ENCODE results near the gene MRPS10.

DNA sequence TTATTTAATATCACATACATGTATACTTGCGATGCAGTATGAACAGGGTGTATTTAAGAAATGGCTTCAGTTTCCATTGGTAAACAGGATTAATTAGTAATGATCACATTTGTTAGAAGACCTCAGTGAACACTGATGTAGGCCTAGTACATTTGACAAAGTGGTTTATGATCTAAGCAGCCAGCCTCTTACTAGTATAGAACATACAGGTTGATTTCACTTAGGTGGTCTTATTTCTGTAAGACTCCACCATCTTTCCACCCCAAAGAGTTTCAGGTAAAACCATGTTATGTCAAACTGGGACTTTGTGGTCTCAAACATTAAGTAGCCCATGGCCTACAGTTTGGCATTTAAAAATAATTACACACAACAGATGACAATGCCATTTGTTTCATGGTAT, 20.2 kb upstream of the MRPS10 start:
- TF ChIP-seq, protein P1, sequence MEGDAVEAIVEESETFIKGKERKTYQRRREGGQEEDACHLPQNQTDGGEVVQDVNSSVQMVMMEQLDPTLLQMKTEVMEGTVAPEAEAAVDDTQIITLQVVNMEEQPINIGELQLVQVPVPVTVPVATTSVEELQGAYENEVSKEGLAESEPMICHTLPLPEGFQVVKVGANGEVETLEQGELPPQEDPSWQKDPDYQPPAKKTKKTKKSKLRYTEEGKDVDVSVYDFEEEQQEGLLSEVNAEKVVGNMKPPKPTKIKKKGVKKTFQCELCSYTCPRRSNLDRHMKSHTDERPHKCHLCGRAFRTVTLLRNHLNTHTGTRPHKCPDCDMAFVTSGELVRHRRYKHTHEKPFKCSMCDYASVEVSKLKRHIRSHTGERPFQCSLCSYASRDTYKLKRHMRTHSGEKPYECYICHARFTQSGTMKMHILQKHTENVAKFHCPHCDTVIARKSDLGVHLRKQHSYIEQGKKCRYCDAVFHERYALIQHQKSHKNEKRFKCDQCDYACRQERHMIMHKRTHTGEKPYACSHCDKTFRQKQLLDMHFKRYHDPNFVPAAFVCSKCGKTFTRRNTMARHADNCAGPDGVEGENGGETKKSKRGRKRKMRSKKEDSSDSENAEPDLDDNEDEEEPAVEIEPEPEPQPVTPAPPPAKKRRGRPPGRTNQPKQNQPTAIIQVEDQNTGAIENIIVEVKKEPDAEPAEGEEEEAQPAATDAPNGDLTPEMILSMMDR (IDR thresholded peaks at IDR 0.05; ENCODE audit: low read depth, low read length), result no peak
- TF ChIP-seq EZH2phosphoT487 (IDR thresholded peaks at IDR 0.05; ENCODE audit: low read depth), result no peak
